SW480 (cell line): ENCODE results near the gene MORN4.

Experiments used
- DNase-seq: peaks from one replicate; pipeline ENCODE4 v3.0.0-alpha.2; 2016; ENCODE audit warnings: low spot score

MORN4 gene

DNA sequence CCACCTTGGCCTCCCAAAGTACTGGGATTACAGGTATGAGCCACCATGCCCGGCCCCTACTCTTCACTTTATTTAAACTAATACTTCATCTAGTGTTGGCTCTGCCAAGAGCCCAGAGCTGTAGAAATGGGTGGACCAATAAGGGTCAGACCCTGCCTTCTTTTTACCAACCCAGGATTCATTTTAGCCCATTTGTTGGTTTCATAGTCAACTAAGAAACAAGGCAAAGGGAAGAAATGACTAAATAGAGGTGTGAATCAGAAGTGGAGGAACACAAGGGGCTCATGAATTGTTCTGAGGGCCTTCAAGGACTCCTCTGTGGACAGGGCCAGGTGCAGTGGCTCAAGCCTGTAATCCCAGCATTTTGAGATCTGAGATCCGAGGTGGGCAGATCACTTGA, 59.6 kb downstream of the MORN4 start:
- no peak for DNase-seq

DNA sequence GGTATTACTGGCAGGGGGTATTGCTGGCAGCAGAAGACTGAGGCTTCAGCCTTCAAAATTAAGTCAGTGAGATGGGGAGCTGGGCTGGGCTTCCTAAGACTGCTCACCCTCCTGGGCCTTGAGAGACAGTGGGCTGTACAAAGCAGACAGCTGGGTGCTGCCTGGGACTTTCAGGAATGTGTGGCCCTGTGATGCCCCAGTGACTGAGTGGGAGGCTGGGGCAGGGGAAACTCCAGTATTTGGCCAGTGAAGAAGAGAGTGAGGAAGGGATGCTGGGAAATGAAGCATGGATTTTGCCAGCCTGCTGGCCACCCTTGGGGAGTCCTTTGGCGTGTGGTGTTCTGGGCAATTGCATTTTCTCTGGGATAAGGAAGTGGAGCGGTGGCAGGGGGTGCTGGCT, 60.3 kb downstream of the MORN4 start:
- no peak for DNase-seq

DNA sequence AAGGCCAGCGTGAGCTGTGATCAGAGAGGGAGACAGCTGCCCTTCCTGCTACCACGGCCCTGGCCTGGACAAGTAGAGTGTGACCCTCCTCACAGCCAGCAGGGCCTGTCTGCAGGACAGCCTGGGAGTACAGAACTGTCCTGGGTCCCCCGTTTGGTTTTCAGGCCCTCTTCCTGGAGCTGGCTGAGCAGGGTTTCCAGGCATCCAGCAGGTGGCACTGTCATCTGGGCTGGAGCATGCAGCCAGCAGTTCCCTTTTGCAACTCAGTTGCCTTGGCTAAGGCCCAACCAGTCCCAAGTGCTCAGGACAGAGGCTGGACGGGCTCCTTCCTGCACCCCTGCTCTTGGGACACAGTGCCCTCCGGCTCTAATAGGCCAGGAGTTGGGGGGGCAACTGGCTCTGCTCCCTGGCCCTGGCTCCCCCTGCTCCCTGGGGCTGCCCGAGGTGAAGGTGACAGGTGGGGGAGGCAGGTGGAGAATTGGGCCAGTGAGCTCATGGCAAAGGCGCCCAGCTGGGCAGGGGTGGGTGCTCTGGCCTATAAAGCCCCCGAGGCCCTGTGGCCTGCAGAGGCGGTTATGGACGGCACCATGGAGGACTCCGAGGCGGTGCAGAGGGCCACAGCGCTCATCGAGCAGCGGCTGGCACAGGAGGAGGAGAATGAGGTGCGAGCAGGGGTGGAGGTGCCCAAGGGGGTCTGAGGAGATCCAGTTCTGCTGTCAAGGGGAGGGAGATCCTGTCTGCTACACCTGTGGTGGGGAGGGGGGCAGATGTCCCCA, 60.9 kb downstream of the MORN4 start, which contains the start of gene ANKRD2:
Gene ANKRD2, plus strand, starts transcription at position 566 of the 776 bp plus-strand sequence. Its CDS starts 10 bp downstream, at position 576.
- DNase-seq = peak; percentile 55

DNA sequence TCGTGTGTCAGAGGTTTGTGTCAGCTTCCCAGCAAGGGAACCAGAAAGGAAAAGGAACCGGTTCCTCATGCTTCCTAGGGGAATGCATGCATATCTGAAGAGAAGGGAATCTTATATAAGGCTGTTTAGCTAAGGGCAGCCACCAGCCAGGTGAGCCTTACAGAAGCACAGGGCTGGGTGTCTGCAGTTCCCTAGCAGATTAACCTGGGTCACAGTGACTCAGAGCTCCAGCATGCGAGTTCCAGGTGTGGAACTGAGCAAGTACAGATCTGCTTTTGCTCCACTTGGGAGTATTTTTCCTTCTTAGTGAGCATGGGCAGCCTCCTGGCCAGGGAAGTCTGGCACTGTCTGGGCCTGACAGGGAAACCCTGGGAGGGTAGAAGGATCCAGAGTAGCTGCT, 61.7 kb downstream of the MORN4 start:
- DNase-seq = no peak

DNA sequence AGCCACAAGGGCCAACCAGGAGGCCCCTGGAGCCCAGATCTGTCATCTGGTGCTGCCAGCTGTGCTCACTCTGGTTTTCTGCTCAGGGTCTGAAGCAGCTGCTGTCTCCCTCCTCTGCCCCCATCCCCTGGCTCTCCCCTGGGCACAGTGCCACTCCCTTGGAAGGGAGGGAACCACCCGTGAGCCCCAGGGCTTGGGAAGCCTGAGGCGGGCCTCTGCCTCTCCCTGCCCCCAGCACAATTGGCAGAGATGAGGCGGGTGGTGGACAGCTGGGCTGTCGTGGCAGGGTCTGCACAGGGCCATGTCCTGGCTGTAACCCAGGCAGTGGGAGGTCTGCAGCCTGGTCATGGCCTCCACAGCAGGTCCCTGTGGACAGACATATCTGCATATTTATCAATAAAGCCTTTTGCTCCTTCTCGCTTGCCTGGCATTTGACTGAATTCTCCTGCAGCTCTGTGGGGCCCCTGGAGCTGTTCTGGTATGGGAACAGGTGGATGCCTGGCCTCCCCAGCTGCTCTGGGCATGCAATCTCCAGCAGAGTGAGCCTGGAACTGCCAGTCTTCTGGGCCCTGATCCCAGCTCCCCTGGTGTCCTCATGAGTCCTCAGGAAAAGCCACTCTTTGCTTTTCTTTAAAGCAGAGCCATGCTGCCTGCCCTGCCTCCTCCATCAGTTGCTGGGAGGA, 62.4 kb downstream of the MORN4 start:
- DNase-seq = no peak

DNA sequence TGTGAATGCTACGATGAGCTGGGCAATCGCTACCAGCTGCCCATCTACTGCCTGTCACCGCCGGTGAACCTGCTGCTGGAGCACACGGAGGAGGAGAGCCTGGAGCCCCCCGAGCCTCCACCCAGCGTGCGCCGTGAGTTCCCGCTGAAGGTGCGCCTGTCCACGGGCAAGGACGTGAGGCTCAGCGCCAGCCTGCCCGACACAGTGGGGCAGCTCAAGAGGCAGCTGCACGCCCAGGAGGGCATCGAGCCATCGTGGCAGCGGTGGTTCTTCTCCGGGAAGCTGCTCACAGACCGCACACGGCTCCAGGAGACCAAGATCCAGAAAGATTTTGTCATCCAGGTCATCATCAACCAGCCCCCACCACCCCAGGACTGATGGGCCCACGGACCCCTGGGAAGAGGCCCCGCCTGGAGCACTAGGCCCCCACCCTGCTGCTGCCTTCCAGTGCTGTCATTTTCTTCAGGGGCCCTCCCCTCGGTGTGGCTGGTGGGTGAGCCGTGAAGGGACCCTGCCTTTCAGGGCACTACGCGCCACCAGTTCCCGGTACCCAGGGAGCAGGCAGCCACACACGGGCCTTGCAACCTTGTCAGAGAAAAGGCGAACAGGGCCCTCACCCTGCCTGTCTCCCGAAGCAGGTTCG, 63.0 kb downstream of the MORN4 start:
- DNase-seq = no peak

DNA sequence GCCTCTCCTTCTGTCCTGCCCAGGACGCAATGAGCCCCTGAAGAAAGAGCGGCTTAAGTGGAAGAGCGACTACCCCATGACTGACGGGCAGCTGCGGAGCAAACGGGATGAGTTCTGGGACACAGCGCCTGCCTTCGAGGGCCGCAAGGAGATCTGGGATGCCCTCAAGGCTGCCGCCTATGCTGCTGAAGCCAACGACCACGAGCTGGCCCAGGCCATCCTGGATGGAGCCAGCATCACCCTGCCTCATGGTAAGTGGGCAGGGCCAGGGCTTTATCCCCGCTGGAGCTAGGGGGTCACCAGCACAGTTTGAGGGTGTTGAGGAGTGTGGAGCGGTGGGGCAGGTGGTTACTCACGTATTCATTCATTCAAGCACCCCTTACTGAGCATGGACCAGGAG, 65.4 kb downstream of the MORN4 start:
- DNase-seq = no peak

DNA sequence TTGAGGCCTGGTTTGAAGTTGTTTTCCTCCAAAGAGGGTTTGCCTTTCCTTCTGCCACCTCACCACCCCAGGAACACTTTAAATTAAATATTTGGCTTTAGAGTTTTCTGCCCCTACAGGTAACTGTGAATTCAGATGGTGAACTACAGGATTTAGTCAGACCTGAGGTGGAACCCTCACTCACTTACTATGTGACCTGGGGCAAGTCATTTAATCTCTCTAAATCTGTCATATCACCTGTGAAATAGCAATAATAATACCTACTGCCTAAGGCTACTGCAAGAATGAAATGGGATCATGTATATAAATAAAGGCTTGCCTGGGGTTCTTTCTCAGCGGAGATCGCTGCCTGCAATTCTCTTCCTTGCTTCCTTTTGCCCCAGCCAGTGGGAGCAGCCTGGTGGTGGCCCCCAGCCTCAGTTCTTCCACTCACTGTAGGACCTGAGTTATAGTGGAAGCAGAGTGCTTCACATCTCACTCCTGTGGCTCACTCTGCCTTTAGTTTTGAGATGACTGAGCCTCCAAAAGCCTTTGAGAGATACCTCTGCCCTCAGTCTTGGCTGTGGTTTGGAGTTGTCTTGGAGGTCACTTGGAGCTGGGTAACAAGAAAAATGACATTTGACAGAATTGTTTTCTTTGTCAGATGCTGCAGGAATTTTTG, 66.8 kb downstream of the MORN4 start:
- DNase-seq = no peak

DNA sequence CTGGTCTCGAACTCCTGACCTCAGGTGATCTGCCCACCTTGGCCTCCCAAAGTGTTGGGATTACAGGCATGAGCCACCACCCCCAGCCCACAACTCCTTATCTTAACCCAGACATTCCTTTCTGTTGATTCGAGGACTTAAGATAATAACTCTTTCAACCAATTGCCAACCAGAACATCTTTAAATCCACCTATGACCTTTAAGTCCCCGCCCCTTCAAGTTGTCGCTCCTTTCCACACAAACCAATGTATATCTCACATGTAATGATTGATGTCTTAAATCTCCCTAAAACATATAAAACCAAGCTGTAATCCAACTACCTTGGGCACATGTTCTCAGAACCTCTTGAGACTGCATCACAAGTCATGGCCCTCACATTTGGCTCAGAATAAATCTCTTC, 68.5 kb downstream of the MORN4 start:
- no peak for DNase-seq
